Measurements from ENCODE around the gene PUM1. TPM values are rescaled to one million over a fixed set of nuclear protein-coding genes. Genes with fewer than 3 reads are reported as not detected.

PUM1 gene
- total and polyA plus RNA-seq, 4 donors, result 18.1 to 49.2 (median 30.2) TPM

DNA sequence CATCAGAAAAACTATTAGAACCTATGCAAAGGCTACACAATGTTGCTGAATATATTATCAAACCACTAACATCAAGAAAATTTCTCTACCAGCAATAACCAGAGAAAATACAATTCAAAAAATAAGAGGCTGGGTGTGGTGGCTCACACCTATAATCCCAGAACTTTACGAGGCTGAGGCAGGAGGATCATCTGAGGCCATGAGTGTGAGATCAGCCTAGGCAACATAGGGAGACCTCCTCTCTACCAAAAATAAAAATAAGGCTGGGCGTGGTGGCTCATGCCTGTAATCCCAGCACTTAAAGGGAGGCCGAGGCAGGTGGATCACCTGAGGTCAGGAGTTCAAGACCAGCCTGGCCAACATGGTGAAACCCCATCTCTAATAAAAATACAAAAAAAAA, 16.9 kb upstream of the PUM1 start:
- TF ChIP-seq FOXA2 (IDR thresholded peaks at IDR 0.05) (no peak), JUND (IDR thresholded peaks at IDR 0.05) (no peak), TAF1 (conservative IDR thresholded peaks at IDR 0.05) (no peak), EGR1 (IDR thresholded peaks at IDR 0.05; ENCODE audit: low read depth in 2 of 2) (no peak), GABPA (IDR thresholded peaks at IDR 0.05 in 1 of 2, conservative IDR thresholded peaks at IDR 0.05 in 1 of 2) (no peak), RAD21 (IDR thresholded peaks at IDR 0.05) (no peak), FOXA1 (IDR thresholded peaks at IDR 0.05) (no peak), HNF4A (conservative IDR thresholded peaks at IDR 0.05) (no peak), HNF4G (IDR thresholded peaks at IDR 0.05) (no peak), SP1 (IDR thresholded peaks at IDR 0.05) (no peak), NR2F2 (IDR thresholded peaks at IDR 0.05) (no peak), RXRA (IDR thresholded peaks at IDR 0.05) (no peak), YY1 (IDR thresholded peaks at IDR 0.05) (no peak)
- TF ChIP-seq, protein P1, sequence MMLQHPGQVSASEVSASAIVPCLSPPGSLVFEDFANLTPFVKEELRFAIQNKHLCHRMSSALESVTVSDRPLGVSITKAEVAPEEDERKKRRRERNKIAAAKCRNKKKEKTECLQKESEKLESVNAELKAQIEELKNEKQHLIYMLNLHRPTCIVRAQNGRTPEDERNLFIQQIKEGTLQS (IDR thresholded peaks at IDR 0.05), result no peak
- TF ChIP-seq, protein P2, sequence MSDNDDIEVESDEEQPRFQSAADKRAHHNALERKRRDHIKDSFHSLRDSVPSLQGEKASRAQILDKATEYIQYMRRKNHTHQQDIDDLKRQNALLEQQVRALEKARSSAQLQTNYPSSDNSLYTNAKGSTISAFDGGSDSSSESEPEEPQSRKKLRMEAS (IDR thresholded peaks at IDR 0.05), result no peak
- TF ChIP-seq, protein P3, sequence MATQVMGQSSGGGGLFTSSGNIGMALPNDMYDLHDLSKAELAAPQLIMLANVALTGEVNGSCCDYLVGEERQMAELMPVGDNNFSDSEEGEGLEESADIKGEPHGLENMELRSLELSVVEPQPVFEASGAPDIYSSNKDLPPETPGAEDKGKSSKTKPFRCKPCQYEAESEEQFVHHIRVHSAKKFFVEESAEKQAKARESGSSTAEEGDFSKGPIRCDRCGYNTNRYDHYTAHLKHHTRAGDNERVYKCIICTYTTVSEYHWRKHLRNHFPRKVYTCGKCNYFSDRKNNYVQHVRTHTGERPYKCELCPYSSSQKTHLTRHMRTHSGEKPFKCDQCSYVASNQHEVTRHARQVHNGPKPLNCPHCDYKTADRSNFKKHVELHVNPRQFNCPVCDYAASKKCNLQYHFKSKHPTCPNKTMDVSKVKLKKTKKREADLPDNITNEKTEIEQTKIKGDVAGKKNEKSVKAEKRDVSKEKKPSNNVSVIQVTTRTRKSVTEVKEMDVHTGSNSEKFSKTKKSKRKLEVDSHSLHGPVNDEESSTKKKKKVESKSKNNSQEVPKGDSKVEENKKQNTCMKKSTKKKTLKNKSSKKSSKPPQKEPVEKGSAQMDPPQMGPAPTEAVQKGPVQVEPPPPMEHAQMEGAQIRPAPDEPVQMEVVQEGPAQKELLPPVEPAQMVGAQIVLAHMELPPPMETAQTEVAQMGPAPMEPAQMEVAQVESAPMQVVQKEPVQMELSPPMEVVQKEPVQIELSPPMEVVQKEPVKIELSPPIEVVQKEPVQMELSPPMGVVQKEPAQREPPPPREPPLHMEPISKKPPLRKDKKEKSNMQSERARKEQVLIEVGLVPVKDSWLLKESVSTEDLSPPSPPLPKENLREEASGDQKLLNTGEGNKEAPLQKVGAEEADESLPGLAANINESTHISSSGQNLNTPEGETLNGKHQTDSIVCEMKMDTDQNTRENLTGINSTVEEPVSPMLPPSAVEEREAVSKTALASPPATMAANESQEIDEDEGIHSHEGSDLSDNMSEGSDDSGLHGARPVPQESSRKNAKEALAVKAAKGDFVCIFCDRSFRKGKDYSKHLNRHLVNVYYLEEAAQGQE (IDR thresholded peaks at IDR 0.05), result no peak
- TF ChIP-seq, protein P4, sequence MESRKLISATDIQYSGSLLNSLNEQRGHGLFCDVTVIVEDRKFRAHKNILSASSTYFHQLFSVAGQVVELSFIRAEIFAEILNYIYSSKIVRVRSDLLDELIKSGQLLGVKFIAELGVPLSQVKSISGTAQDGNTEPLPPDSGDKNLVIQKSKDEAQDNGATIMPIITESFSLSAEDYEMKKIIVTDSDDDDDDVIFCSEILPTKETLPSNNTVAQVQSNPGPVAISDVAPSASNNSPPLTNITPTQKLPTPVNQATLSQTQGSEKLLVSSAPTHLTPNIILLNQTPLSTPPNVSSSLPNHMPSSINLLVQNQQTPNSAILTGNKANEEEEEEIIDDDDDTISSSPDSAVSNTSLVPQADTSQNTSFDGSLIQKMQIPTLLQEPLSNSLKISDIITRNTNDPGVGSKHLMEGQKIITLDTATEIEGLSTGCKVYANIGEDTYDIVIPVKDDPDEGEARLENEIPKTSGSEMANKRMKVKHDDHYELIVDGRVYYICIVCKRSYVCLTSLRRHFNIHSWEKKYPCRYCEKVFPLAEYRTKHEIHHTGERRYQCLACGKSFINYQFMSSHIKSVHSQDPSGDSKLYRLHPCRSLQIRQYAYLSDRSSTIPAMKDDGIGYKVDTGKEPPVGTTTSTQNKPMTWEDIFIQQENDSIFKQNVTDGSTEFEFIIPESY (IDR thresholded peaks at IDR 0.05), result no peak
- TF ChIP-seq, protein P5, sequence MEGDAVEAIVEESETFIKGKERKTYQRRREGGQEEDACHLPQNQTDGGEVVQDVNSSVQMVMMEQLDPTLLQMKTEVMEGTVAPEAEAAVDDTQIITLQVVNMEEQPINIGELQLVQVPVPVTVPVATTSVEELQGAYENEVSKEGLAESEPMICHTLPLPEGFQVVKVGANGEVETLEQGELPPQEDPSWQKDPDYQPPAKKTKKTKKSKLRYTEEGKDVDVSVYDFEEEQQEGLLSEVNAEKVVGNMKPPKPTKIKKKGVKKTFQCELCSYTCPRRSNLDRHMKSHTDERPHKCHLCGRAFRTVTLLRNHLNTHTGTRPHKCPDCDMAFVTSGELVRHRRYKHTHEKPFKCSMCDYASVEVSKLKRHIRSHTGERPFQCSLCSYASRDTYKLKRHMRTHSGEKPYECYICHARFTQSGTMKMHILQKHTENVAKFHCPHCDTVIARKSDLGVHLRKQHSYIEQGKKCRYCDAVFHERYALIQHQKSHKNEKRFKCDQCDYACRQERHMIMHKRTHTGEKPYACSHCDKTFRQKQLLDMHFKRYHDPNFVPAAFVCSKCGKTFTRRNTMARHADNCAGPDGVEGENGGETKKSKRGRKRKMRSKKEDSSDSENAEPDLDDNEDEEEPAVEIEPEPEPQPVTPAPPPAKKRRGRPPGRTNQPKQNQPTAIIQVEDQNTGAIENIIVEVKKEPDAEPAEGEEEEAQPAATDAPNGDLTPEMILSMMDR (IDR thresholded peaks at IDR 0.05; ENCODE audit: low read depth, low read length, missing input control), result no peak
- H3K9me3 ChIP-seq (ENCODE audit: control insufficient read depth in 4 of 4, low read length in 3 of 4), result no peaks in the 10 kb centered on the region
- H3K9ac ChIP-seq (ENCODE audit: low read depth in 1 of 2, low read length in 2 of 2), result no peak overlapping the region
- H3K4me3 ChIP-seq (ENCODE audit: low read depth in 1 of 3, low read length in 3 of 3), result no peak overlapping the region
- H3K4me1 ChIP-seq (ENCODE audit: control insufficient read depth in 4 of 4, insufficient read depth in 4 of 4, low read length in 3 of 4), result no peaks in the 10 kb centered on the region
- WGBS, result 92% methylated on average over 3 of the region's 3 CpGs
- no peak overlapping the region for H3K27ac ChIP-seq (ENCODE audit: low read depth in 1 of 2, low read length in 2 of 2)
- no peak for DNase-seq (ENCODE audit: low spot score)
- no peaks in the 10 kb centered on the region for H3K27me3 ChIP-seq (ENCODE audit: control insufficient read depth in 4 of 4, insufficient read depth in 4 of 4, low read length in 3 of 4)
- H3K36me3 ChIP-seq (ENCODE audit: control insufficient read depth in 4 of 4, insufficient read depth in 3 of 4, low read depth in 1 of 4, low read length in 3 of 4), result no peaks in the 10 kb centered on the region
